ENCODE measurements around the gene HSD17B10. TPM values are rescaled to one million over a fixed set of nuclear protein-coding genes. Genes with fewer than 3 reads are reported as not detected.

Gene HSD17B10
- 157 and 188 TPM in 2 replicates for polyA plus RNA-seq (2012; rRNA removed)
- 106 and 147 TPM in 2 replicates for polyA plus RNA-seq (2012; cell fraction: cytosol; rRNA removed)
- polyA plus RNA-seq (2012; cell fraction: nucleus; rRNA removed), result 97.2 and 133 TPM in 2 replicates

DNA sequence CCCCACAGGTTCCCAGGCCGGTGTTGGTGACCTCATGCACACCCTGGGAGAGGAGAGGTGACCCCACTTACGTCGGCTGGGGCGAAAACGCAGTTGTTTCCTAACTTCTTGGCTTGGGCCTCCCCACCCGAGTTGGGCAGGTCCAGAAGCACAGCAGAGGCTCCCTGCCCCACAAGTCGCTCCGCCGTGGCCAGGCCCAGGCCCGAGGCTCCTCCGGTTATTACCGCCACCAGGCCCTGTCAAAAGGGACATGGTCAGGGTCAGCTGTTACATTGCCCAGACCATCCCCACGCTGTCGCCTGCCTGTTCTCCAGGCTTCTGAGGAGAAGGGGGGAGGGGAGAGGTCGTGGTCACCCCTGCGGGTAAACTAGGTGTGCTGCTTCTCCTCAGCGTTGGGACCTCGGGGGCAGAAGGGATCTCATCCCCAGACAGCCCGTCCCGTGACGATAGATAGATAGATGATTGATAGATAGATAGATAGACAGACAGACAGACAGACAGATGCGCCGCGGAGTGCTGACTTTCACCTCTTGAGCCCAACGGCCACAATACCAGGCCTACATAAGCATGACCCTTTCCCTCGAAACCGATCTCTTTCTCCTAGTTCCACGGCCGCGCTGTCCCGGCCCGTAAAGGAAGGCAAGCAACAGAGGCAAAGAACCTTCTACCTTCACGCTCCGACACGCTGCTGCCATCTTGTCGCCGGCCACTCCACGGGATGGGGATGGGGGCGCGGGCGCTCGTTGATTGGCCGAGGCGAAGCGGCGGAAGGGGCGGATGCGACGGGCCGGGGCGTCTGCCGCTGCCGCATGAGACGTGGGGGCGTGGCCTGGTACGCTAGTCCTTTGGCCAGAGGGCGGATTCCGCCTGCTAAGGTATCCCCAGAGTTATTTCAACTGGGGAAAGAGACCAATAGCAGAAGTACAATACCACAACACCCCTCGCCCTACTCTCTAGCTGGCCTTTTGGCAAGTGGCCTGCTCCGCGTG, at the start of gene HSD17B10:
TSS of gene HSD17B10 (minus strand) at position 720 of the 989 bp plus-strand sequence. CDS start at position 695, 25 bp downstream.
- Histone ChIP-seq H4K20me1 (ENCODE audit: insufficient read depth) (no peaks in the 10 kb centered on the region), H3K9me3 (no peaks in the 10 kb centered on the region), H3K4me1 (ENCODE audit: control insufficient read depth in 1 of 2, insufficient read depth in 2 of 2, low read depth in 1 of 2, low read length in 1 of 2) (peaks cover 4 to 9% of the 10 kb centered on the region in 2 experiments; a peak in 1 of 4 replicates), H3K9ac (peak within 1 kb of the TSS; percentile 67), H3K4me2 (peak within 1 kb of the TSS; percentile 98), H3K9me2 (no peaks in the 10 kb centered on the region), H3K36me3 (replicated peaks in 1 of 2; ENCODE audit: control insufficient read depth in 1 of 2, insufficient read depth in 2 of 2, low read length in 1 of 2) (peaks cover 4 to 33% of the 10 kb centered on the region in 2 experiments), H3F3A (replicated peaks; ENCODE audit: insufficient read depth) (peaks cover 4% of the 10 kb centered on the region), H3K4me3 (ENCODE audit: low read depth in 2 of 2, low read length in 1 of 2) (peak within 1 kb of the TSS; percentile 97 to 98), H2AFZ (ENCODE audit: low read depth) (peak within 1 kb of the TSS; percentile 97), H3K79me2 (ENCODE audit: insufficient read depth) (peaks cover 17% of the 10 kb centered on the region), H3K27ac (ENCODE audit: low read depth in 2 of 2, low read length in 1 of 2) (peak within 1 kb of the TSS; percentile 35 to 80; a peak in 3 of 4 replicates), H3K27me3 (ENCODE audit: insufficient read depth) (peaks cover 10% of the 10 kb centered on the region; the same call in 1 of the 2 replicates)
- WGBS (ENCODE audit: low lambda C conversion rate), result 2% methylated on average over 19 of the region's 61 CpGs
- DNase-seq, result peak; percentile 95
- peak; percentile 94 for TF ChIP-seq YY1 (IDR thresholded peaks at IDR 0.05; ENCODE audit: low read depth)
- TF ChIP-seq MXI1 (IDR thresholded peaks at IDR 0.05; ENCODE audit: low read depth, low read length), result peak; percentile 83
- TF ChIP-seq, protein P1, sequence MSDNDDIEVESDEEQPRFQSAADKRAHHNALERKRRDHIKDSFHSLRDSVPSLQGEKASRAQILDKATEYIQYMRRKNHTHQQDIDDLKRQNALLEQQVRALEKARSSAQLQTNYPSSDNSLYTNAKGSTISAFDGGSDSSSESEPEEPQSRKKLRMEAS (IDR thresholded peaks at IDR 0.05; ENCODE audit: low read depth), result peak; percentile 64
- TF ChIP-seq, protein P2, sequence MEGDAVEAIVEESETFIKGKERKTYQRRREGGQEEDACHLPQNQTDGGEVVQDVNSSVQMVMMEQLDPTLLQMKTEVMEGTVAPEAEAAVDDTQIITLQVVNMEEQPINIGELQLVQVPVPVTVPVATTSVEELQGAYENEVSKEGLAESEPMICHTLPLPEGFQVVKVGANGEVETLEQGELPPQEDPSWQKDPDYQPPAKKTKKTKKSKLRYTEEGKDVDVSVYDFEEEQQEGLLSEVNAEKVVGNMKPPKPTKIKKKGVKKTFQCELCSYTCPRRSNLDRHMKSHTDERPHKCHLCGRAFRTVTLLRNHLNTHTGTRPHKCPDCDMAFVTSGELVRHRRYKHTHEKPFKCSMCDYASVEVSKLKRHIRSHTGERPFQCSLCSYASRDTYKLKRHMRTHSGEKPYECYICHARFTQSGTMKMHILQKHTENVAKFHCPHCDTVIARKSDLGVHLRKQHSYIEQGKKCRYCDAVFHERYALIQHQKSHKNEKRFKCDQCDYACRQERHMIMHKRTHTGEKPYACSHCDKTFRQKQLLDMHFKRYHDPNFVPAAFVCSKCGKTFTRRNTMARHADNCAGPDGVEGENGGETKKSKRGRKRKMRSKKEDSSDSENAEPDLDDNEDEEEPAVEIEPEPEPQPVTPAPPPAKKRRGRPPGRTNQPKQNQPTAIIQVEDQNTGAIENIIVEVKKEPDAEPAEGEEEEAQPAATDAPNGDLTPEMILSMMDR (IDR thresholded peaks at IDR 0.05), result no peak
- peak; percentile 49; the same call in 1 of the 2 replicates for TF ChIP-seq RFX5 (IDR thresholded peaks at IDR 0.05; ENCODE audit: low read length)
- TF ChIP-seq REST (IDR thresholded peaks at IDR 0.05; ENCODE audit: low read depth, low read length), result peak; percentile 7; the same call in 1 of the 2 replicates
- peak; percentile 88 for TF ChIP-seq POLR2AphosphoS5 (IDR thresholded peaks at IDR 0.05; ENCODE audit: low read depth, low read length)
- TF ChIP-seq USF1 (IDR thresholded peaks at IDR 0.05; ENCODE audit: borderline replicate concordance, low read depth), result no peak
- TF ChIP-seq TAF1 (IDR thresholded peaks at IDR 0.05; ENCODE audit: borderline replicate concordance, low read depth, low read length), result peak; percentile 95
- peak; percentile 12; the same call in 1 of the 2 replicates for TF ChIP-seq ELF1 (IDR thresholded peaks at IDR 0.05)
- peak; percentile 74 for TF ChIP-seq GABPA (IDR thresholded peaks at IDR 0.05; ENCODE audit: low read depth)
- no peak for TF ChIP-seq FOXM1 (IDR thresholded peaks at IDR 0.05; ENCODE audit: low read depth)
- TF ChIP-seq SIN3A (IDR thresholded peaks at IDR 0.05; ENCODE audit: borderline replicate concordance, low read depth, low read length), result 0 out of 2 replicates have a peak, but pooled peaks have one; percentile 31
- TF ChIP-seq CHD2 (IDR thresholded peaks at IDR 0.05; ENCODE audit: low read length, partially characterized antibody), result peak; percentile 63
- CTCF ChIA-PET, result interaction anchor here (0.7 to 3.9 kb wide), 7 partner anchors 11 to 181 kb away, joined by 3 to 50 read pairs (median 5); partner anchors contain the start of genes RIBC1 and SMC1A
- POLR2A ChIA-PET, result interaction anchor here (1.0 kb wide), 1 partner anchor 12 kb away, joined by 6 read pairs; the partner anchor contains the start of genes RIBC1 and SMC1A
